H1 (cell line): ENCODE results near the gene MRPL47. TPM values are rescaled to one million over a fixed set of nuclear protein-coding genes. Genes with fewer than 3 reads are reported as not detected.

Source experiments
- CTCF ChIA-PET: fragments of 300-600 bp; sonication (Branson Sonifier 250); formaldehyde crosslinking; loops from one replicate; lab custom pipeline; 2021; ENCODE audit not compliant: partially characterized antibody; lab: Charles Lee
- POLR2A ChIA-PET: fragments of 300-600 bp; sonication (Branson Sonifier 250); formaldehyde crosslinking; loops from one replicate; lab custom pipeline; 2021; ENCODE audit warnings: inconsistent platforms; ENCODE audit not compliant: partially characterized antibody; lab: Charles Lee
- DNase-seq, 2 experiments: peaks; one replicate each; pipeline versions ENCODE4 v3.0.0 to v3.0.0-alpha.2; 2010 to 2022; ENCODE audit warnings: low spot score in 2 of 2, low read depth in 1 of 2, mixed read lengths in 1 of 2
- FAIRE-seq: peaks from 2 replicates; lab custom pipeline; 2011; peaks lifted over from hg19 to GRCh38; lab: Jason Lieb, UNC
- H2AFZ ChIP-seq: 2 replicates; pipeline ENCODE4 v1.8.1; 2012; ENCODE audit warnings: low read length, inconsistent platforms
- H2AK5ac ChIP-seq: 2 replicates; pipeline ENCODE4 v1.6.1; 2013; ENCODE audit warnings: low read depth, low read length
- H2BK120ac ChIP-seq: replicated peaks from 2 replicates; pipeline ENCODE3; 2013; ENCODE audit warnings: low read depth, low read length, inconsistent platforms
- H2BK12ac ChIP-seq: 2 replicates; pipeline ENCODE4 v1.6.1; 2013; ENCODE audit warnings: low read depth, low read length
- H2BK15ac ChIP-seq: 2 replicates; pipeline ENCODE4 v1.6.1; 2013; ENCODE audit warnings: low read length
- H2BK20ac ChIP-seq: 2 replicates; pipeline ENCODE4 v1.6.1; 2013; ENCODE audit warnings: low read length
- H2BK5ac ChIP-seq: 2 replicates; pipeline ENCODE4 v1.6.1; 2013; ENCODE audit warnings: low read depth, low read length
- H3K14ac ChIP-seq: 2 replicates; pipeline ENCODE4 v1.6.1; 2013; ENCODE audit warnings: inconsistent platforms; ENCODE audit not compliant: insufficient read length
- H3K18ac ChIP-seq: 2 replicates; pipeline ENCODE4 v1.6.1; 2013; ENCODE audit warnings: low read length; ENCODE audit errors: extremely low read depth
- H3K23ac ChIP-seq: 2 replicates; pipeline ENCODE4 v1.6.1; 2013; ENCODE audit warnings: inconsistent platforms; ENCODE audit not compliant: insufficient read length
- H3K23me2 ChIP-seq: 2 replicates; pipeline ENCODE4 v1.6.1; 2013; ENCODE audit warnings: low read depth, low read length
- H3K27ac ChIP-seq: 2 replicates; pipeline ENCODE4 v1.6.1; 2011; ENCODE audit warnings: low read depth, low read length, inconsistent platforms
- H3K27me3 ChIP-seq, 4 experiments: replicated peaks in 1 of 4; 1 replicate in 1 of 4; 2 replicates in 3 of 4; pipeline versions ENCODE4 v1.6.1 to v1.8.1; 2011 to 2013; ENCODE audit warnings: low read length in 3 of 4, mild to moderate bottlenecking in 3 of 4, inconsistent platforms in 2 of 4, mixed read lengths in 2 of 4, moderate library complexity in 1 of 4; ENCODE audit not compliant: control insufficient read depth in 3 of 4, insufficient read depth in 3 of 4; ENCODE audit errors: extremely low read depth in 1 of 4
- H3K36me3 ChIP-seq, 4 experiments: 2 replicates each; pipeline versions ENCODE4 v1.6.1 to v1.8.1; 2011 to 2013; ENCODE audit warnings: mild to moderate bottlenecking in 4 of 4, low read length in 3 of 4, moderate library complexity in 2 of 4, control low read depth in 1 of 4, inconsistent platforms in 1 of 4; ENCODE audit not compliant: insufficient read depth in 4 of 4, control insufficient read depth in 2 of 4
- H3K4ac ChIP-seq: replicated peaks from 2 replicates; pipeline ENCODE3; 2013; ENCODE audit warnings: low read length, low read depth, mixed read lengths, inconsistent platforms; ENCODE audit not compliant: insufficient read length
- H3K4me1 ChIP-seq, 4 experiments: replicated peaks in 1 of 4; 1 replicate in 1 of 4; 2 replicates in 3 of 4; pipeline versions ENCODE4 v1.6.1 to v1.8.1; 2011 to 2013; ENCODE audit warnings: low read length in 3 of 4, inconsistent platforms in 2 of 4, mixed read lengths in 1 of 4; ENCODE audit not compliant: insufficient read depth in 4 of 4, control insufficient read depth in 3 of 4
- H3K4me2 ChIP-seq, 2 experiments: 2 replicates each; pipeline versions ENCODE4 v1.6.1 to v1.8.1; 2011 to 2013; ENCODE audit warnings: low read depth in 2 of 2, low read length in 2 of 2, control low read depth in 1 of 2, inconsistent platforms in 1 of 2, mild to moderate bottlenecking in 1 of 2; ENCODE audit not compliant: insufficient read depth in 1 of 2
- H3K4me3 ChIP-seq, 4 experiments: fragments of 200-600, 300-600 bp in 1 of 4; sonication (generic), shearing (Covaris generic), sonication (Bioruptor Twin) in 1 of 4; 2 replicates each; pipeline versions ENCODE4 v1.5.1 to v1.8.1; 2011 to 2016; ENCODE audit warnings: low read length in 4 of 4, low read depth in 3 of 4, control low read depth in 2 of 4, inconsistent platforms in 2 of 4, mild to moderate bottlenecking in 2 of 4, mixed read lengths in 1 of 4, moderate library complexity in 1 of 4; ENCODE audit not compliant: insufficient read depth in 2 of 4; ENCODE audit errors: extremely low read depth in 1 of 4
- H3K56ac ChIP-seq: replicated peaks from 2 replicates; pipeline ENCODE3; 2013; ENCODE audit warnings: low read depth, mild to moderate bottlenecking, mixed read lengths, low read length, inconsistent platforms; ENCODE audit not compliant: insufficient read length
- H3K79me1 ChIP-seq: 2 replicates; pipeline ENCODE4 v1.6.1; 2013; ENCODE audit warnings: low read depth, low read length, control low read depth
- H3K79me2 ChIP-seq, 2 experiments: 2 replicates each; pipeline versions ENCODE4 v1.6.1 to v1.8.1; 2012 to 2013; ENCODE audit warnings: low read length in 2 of 2, mild to moderate bottlenecking in 2 of 2, inconsistent platforms in 1 of 2; ENCODE audit not compliant: insufficient read depth in 2 of 2, control insufficient read depth in 1 of 2
- H3K9ac ChIP-seq, 4 experiments: replicated peaks in 1 of 4; 1 replicate in 1 of 4; 2 replicates in 3 of 4; pipeline versions ENCODE4 v1.6.1 to v1.8.1; 2011 to 2013; ENCODE audit warnings: low read depth in 3 of 4, low read length in 3 of 4, control low read depth in 2 of 4, mild to moderate bottlenecking in 2 of 4, moderate library complexity in 2 of 4, inconsistent platforms in 1 of 4; ENCODE audit errors: extremely low read depth in 1 of 4
- H3K9me3 ChIP-seq, 2 experiments: 2 replicates each; pipeline versions ENCODE4 v1.6.1 to v1.8.1; 2012 to 2013; ENCODE audit warnings: mild to moderate bottlenecking in 2 of 2, moderate library complexity in 2 of 2, control low read depth in 1 of 2, inconsistent platforms in 1 of 2, low read depth in 1 of 2, low read length in 1 of 2, mixed read lengths in 1 of 2; ENCODE audit not compliant: insufficient read depth in 2 of 2
- H4K20me1 ChIP-seq, 2 experiments: replicated peaks in 1 of 2; 2 replicates each; pipeline versions ENCODE3 to v1.8.1; 2011 to 2013; ENCODE audit warnings: inconsistent platforms in 2 of 2, low read length in 2 of 2, mild to moderate bottlenecking in 1 of 2; ENCODE audit not compliant: insufficient read depth in 2 of 2, control insufficient read depth in 1 of 2
- H4K5ac ChIP-seq: 2 replicates; pipeline ENCODE4 v1.6.1; 2013; ENCODE audit warnings: low read length, low read depth, mixed read lengths, inconsistent platforms; ENCODE audit not compliant: insufficient read length
- H4K8ac ChIP-seq: 2 replicates; pipeline ENCODE4 v1.8.0; 2013; ENCODE audit warnings: mild to moderate bottlenecking, moderate library complexity, low read length, inconsistent platforms; ENCODE audit not compliant: insufficient read depth; ENCODE audit errors: extremely low read depth
- H4K91ac ChIP-seq: replicated peaks from 2 replicates; pipeline ENCODE3; 2013; ENCODE audit warnings: low read length, mixed read lengths, inconsistent platforms; ENCODE audit not compliant: insufficient read length
- ATF2 ChIP-seq: IDR thresholded peaks from 2 replicates; pipeline ENCODE4 v1.6.1; 2012; ENCODE audit warnings: low read length, inconsistent platforms
- CHD2 ChIP-seq: IDR thresholded peaks from 2 replicates; pipeline ENCODE4 v1.6.1; 2012; ENCODE audit warnings: low read length, improper control_type of control experiment
- CREB1 ChIP-seq: IDR thresholded peaks from 2 replicates; pipeline ENCODE4 v1.6.1; 2012; ENCODE audit warnings: inconsistent platforms
- JUND ChIP-seq: IDR thresholded peaks from 2 replicates; pipeline ENCODE4 v1.6.1; 2011; ENCODE audit warnings: mild to moderate bottlenecking, improper control_type of control experiment, low read length
- KDM1A ChIP-seq: fragments of 200-600, 300-600 bp; sonication (generic); IDR thresholded peaks from 2 replicates; pipeline ENCODE4 v1.7.1; 2016; ENCODE audit warnings: mild to moderate bottlenecking, low read length, borderline replicate concordance
- NANOG ChIP-seq: IDR thresholded peaks from 2 replicates; pipeline ENCODE4 v1.6.1; 2011; ENCODE audit warnings: low read length, low read depth, mild to moderate bottlenecking, inconsistent platforms; ENCODE audit not compliant: insufficient read depth, poor library complexity, severe bottlenecking
- POU5F1 ChIP-seq: IDR thresholded peaks from 2 replicates; pipeline ENCODE4 v1.6.1; 2011; ENCODE audit warnings: low read depth, mild to moderate bottlenecking, low read length, moderate library complexity
- RXRA ChIP-seq: IDR thresholded peaks from 2 replicates; pipeline ENCODE4 v1.6.1; 2011; ENCODE audit warnings: low read depth, mild to moderate bottlenecking, low read length, moderate library complexity; ENCODE audit not compliant: insufficient read depth
- WGBS, 2 experiments: shearing (Covaris generic) in 1 of 2; methylation state at CpG; one replicate each; pipeline versions ENCODE4 v1.1.6 to v1.1.7; 2013 to 2015; ENCODE audit warnings: low lambda C conversion rate in 2 of 2, mixed read lengths in 2 of 2, inconsistent platforms in 1 of 2, low coverage in 1 of 2, missing lambda C conversion rate in 1 of 2; ENCODE audit not compliant: insufficient replicate concordance in 2 of 2, insufficient coverage in 1 of 2, insufficient read length in 1 of 2; ENCODE audit errors: extremely low coverage in 1 of 2, missing lambda C conversion rate in 1 of 2; 5-methylcytosine and 5-hydroxymethylcytosine counted together
- polyA plus RNA-seq, 7 experiments: library from polyadenylated mRNA; depleted of rRNA in 3 of 7; stranded (reverse) in 5 of 7; unstranded in 2 of 7; fragments of >200 nt in 5 of 7; fragments of 200-250 nt in 2 of 7; gene quantifications; 1 replicate in 5 of 7; 2 replicates in 1 of 7; 4 replicates in 1 of 7; pipeline versions ENCODE4 v1.2.1 to v1.2.3, GENCODE V29; 2011 to 2013; ENCODE audit warnings: missing spikeins in 2 of 7, mixed read lengths in 2 of 7
- total RNA-seq: library from RNA; stranded (reverse); fragmentation: NEBNext Ultra II Directional; extraction: Animal tissue kit (Norgen Biotek cat#: 25700); gene quantifications from 2 replicates; pipeline ENCODE4 v1.2.1, GENCODE V29; 2021
- TF ChIP-seq, protein P1 (sequence below): IDR thresholded peaks from 2 replicates; pipeline ENCODE4 v1.6.1; 2011; ENCODE audit warnings: low read length, improper control_type of control experiment
- TF ChIP-seq, protein P2 (sequence below): IDR thresholded peaks from 2 replicates; pipeline ENCODE4 v1.6.1; 2011; ENCODE audit warnings: low read depth, mild to moderate bottlenecking, low read length; ENCODE audit not compliant: insufficient read depth

Gene MRPL47
- total and polyA plus RNA-seq, 2 of the 8 experiments (the other 6 are each of a cell fraction or from before 2014, with no cell fraction given), result 26.1 to 76.6 TPM

- POLR2A ChIA-PET, result no interaction called here
- no peaks in the 10 kb centered on the region for H4K20me1 ChIP-seq
- no peaks in the 10 kb centered on the region for H3K79me1 ChIP-seq
- H3K4me3 ChIP-seq, result no peak overlapping the region
- H2BK12ac ChIP-seq, result no peak overlapping the region
- no peaks in the 10 kb centered on the region for H3K23me2 ChIP-seq
- H3K4ac ChIP-seq, result no peak overlapping the region
- no peak overlapping the region for H3K18ac ChIP-seq
- no peak for DNase-seq
- H3K9ac ChIP-seq, result no peak overlapping the region
- H3K79me2 ChIP-seq, result no peaks in the 10 kb centered on the region
- no peak overlapping the region for H4K8ac ChIP-seq
- no peak overlapping the region for H4K91ac ChIP-seq
- CTCF ChIA-PET, result interaction anchor here (0.7 kb wide), 1 partner anchor 116 kb away, joined by 3 read pairs; no protein-coding TSS in a partner anchor
- no peak overlapping the region for H2AK5ac ChIP-seq
- H3K36me3 ChIP-seq, result no peaks in the 10 kb centered on the region
- H2BK5ac ChIP-seq, result no peak overlapping the region
- no peak for FAIRE-seq
- no peak overlapping the region for H2AFZ ChIP-seq
- H3K9me3 ChIP-seq, result no peaks in the 10 kb centered on the region
- no peak overlapping the region for H2BK120ac ChIP-seq
- no peak overlapping the region for H3K23ac ChIP-seq
- no peak overlapping the region for H3K14ac ChIP-seq
- 95% methylated on average over 2 of the region's 2 CpGs; no CpG with 5 or more reads in 1 of the 2 experiments for WGBS, 2 experiments
- peaks cover 0 to 4% (median 0%) of the 10 kb centered on the region in 4 experiments; a peak in 2 of 7 replicates for H3K4me1 ChIP-seq
- H3K27ac ChIP-seq, result no peak overlapping the region
- H4K5ac ChIP-seq, result no peak overlapping the region
- H2BK20ac ChIP-seq, result no peak overlapping the region
- no peak overlapping the region for H3K4me2 ChIP-seq
- H2BK15ac ChIP-seq, result no peak overlapping the region
- H3K56ac ChIP-seq, result no peak overlapping the region
- no peaks in the 10 kb centered on the region for H3K27me3 ChIP-seq
- TF ChIP-seq, protein P1, sequence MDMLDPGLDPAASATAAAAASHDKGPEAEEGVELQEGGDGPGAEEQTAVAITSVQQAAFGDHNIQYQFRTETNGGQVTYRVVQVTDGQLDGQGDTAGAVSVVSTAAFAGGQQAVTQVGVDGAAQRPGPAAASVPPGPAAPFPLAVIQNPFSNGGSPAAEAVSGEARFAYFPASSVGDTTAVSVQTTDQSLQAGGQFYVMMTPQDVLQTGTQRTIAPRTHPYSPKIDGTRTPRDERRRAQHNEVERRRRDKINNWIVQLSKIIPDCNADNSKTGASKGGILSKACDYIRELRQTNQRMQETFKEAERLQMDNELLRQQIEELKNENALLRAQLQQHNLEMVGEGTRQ, result no peak
- TF ChIP-seq CHD2 (no peak), NANOG (no peak), JUND (no peak), RXRA (no peak), KDM1A (no peak), POU5F1 (no peak), ATF2 (no peak), CREB1 (no peak)
- TF ChIP-seq, protein P2, sequence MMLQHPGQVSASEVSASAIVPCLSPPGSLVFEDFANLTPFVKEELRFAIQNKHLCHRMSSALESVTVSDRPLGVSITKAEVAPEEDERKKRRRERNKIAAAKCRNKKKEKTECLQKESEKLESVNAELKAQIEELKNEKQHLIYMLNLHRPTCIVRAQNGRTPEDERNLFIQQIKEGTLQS, result no peak
Observed at GRCh38 chr3:179544981-179545645, 59.3 kb downstream of the MRPL47 start.
